GM21360 (cell line): ENCODE measurements around the gene TRIM2.
"Not testable (repeated sequence)": the region's sequence is repeated elsewhere in the genome, so short reads cannot be mapped to it uniquely, and the experiment has no call there.

Source experiments
- ATAC-seq: cut with Tn5 transposase; IDR thresholded peaks from one replicate; pipeline ENCODE4 v1.9.1; 2021; ENCODE audit warnings: mild to moderate bottlenecking, moderate library complexity; ENCODE audit not compliant: unreplicated experiment

Gene TRIM2

GRCh38 chr4:153204247-153204671, at the start of gene TRIM2:
Gene TRIM2, plus strand, starts transcription at chr4:153204443. Its CDS starts 88 bp downstream, at chr4:153204531.
- ATAC-seq: no peak

- ATAC-seq: no peak
These were observed 48.6 kb upstream of the TRIM2 start for GRCh38 chr4:153155686-153156085.

DNA sequence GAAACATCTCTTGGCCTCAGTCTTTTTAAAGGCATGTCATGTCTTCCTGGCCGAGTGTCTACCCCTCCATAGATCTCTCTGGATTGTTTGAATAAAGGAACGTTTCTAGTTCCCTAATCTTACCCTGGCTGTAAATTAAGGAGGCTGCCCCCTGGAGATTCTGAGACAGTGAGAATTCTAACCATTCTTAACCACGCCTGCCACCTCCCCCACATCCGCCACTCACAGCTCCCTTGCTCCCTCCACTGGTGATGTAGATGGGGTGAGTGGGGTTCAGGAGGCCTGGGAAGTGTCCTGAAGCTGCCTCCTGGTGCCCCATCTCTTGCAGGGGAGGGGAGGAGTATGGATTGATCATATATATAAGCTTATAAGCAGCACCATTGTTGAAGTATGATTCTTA, 48.0 kb upstream of the TRIM2 start:
- ATAC-seq: no peak

GRCh38 chr4:153156721-153157120, 47.5 kb upstream of the TRIM2 start:
- no peak for ATAC-seq

DNA sequence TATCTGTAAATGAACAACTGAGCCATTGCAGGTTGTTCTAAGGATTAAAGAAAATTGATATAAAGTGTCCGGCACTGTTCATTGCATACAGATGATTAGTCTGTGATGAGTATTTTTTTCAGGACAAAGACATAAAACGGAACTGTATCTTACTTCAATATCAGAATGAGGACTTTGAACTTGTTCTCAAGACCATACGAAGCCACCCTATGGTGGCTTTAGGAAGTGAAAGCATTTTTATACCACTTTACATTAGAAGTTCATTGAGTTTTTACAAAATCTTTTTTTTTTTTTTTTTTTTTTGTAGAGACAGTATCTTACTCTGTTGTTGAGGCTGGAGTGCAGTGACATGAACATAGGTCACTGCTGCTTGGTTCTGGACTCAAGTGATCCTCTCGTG, 45.2 kb upstream of the TRIM2 start:
- no peak for ATAC-seq

GRCh38 chr4:153159728-153160221, 44.5 kb upstream of the TRIM2 start:
- no peak for ATAC-seq

GRCh38 chr4:153160821-153161220, 43.4 kb upstream of the TRIM2 start:
- ATAC-seq: no peak

DNA sequence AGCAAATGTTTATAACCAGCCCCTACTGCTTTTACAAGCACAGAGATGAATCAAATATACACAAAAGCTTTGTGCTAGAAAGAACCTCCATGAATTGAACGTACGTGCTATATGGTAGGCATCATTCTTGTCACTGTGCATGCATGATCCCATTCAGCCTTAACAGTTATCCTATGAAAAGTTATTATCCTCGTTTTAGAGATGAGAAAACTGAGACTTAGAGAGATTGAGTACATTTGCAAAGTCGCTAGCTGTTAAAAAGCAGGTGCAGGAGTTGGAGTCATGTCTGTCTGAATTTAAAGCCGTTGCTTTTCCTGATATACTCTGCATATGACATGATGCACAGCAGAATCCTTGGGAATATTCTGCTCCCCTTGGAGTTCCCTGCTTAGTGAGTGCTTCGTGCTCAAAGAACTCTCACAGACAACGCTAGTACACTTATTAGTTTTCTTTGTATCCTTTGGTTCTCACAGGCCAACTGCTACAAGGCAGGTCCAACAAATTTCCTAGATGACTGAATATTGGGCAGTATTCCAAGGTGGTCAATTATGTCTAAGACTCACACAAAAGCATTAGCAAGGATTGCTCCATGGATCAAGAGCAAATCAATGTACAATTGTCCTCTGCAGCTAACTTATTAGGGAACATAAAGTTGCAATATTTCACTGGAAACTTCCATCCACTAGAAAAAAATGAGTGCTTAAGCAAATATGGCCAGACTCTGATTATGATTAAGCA, 42.8 kb upstream of the TRIM2 start:
- ATAC-seq: no peak

- ATAC-seq: not testable (repeated sequence)
These were observed 39.0 kb upstream of the TRIM2 start for GRCh38 chr4:153165236-153165635.

DNA sequence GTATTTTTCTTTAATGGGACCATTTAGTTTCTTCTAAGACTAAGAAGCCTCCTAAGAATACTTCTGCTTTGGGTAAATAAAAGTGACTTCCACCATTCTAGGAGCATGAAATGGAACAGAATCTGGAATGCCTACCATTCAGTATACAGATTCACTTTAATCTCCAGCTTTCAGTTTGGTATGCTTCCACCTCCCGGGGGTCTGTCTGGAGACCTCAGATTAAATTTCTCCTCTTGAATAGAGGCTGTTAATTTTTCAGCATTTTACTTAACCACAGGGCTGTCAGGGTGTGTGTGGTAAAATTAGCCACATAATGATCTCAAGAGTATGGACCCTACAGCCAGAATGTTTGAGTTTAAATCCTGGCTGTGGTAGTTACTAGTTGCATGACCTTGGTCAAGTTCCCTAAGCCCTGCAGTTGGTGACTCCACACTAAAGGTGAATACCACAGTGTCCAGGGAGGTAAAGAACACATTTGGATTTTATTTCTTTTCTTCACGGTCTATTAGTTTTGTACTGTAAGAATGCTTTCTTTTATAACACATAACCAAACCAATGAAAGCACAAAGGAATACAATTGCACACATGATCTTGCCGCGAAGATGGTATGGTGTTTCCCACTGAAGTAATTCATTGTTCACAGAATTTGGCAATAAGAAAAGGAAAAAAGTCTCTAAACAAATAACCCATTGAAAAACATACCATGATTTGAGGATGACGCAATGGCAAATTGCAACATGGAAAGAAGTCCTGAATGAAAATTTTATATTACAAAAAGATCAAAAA, 37.3 kb upstream of the TRIM2 start:
- ATAC-seq: no peak

DNA sequence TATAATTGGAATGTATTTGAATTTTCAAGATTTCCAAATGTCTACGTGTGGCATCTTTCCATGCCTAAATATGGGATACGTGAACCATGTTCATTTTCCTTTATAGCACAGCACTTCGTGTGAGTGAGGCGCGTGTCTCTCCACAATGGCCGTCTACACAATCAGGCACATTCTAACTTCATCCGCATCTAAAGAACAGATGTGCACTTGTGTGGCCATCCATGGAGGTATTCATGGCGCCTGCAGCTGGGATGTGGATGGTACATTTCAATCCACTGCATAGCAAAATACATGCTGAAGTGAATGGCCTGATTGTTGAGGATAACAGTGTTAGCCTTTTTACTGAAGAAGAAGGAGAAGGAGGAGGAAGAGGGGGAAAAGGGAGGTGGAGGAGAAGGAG, 34.5 kb upstream of the TRIM2 start:
- no peak for ATAC-seq

- ATAC-seq: no peak
These were observed 33.8 kb upstream of the TRIM2 start for GRCh38 chr4:153170407-153170806.

DNA sequence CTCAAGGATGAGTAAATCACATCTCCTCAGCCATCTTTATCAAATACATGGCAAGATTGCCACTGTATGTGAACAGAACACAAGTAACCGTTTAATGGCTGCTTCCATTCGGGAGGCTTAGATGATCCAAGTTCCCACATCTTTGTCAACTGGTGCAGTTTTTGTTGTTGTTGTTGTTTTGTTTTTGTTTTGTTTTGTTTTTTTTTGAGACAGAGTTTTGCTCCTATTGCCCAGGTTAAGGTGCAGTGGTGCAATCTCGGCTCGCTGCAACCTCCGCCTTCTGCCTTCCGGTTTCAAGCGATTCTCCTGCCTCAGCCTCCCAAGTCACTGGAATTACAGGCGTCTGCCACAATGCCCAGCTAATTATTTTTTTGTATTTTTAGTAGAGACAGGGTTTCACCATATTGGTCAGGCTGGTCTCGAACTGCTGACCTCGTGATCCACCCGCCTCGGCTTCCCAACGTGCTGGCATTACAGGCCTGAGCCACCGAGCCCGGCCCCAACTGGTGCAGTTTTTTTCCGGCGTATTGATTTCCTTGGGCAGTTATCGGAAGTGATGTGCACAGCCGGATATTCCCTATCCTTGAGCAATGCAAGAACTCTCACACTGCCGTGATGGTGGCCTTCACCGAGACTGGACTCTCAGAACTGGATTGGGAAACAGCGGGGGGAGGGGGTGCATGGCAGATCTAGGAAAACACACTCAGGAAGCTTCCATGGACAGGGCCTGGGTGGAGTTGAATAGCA, 29.2 kb upstream of the TRIM2 start:
- ATAC-seq: no peak

DNA sequence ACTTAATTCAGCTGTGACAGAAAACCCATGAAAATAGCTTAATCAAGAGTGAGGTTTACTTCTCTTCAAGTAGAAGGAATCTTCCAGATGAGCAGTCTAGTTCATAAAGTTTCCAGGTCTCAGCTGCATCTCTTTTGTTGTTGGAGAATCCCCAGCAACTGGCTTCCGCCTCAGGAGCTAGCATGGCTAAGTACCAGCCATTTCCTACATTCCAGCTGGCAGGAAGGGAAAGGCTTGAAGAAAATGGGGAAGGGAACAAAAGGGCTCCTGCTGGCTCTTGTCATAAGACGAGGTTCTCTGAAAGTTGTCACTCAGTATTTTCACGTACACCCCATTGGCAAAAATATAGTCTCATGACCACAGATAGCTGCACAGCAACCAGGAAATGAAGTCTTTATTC, 27.3 kb upstream of the TRIM2 start:
- no peak for ATAC-seq

- ATAC-seq: no peak
These were observed 26.4 kb upstream of the TRIM2 start for GRCh38 chr4:153177841-153178240.

DNA sequence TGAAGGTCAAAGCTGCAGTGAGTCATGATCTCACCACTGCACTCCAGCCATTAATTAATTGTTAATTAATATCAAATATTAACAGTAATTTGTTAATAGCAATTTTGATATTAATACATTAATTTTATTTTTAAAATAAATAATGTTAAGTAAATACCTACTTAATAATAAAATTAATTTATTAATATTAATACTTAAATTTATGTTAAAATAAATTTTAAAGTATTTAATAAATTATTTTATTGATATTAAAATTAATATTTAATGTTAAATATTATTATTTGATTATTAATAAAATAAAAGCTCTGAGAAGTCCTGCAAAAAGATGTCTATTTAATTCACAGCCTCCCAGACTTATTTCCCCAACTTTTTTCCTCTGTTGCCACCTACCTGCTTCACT, 25.1 kb upstream of the TRIM2 start:
- no peak for ATAC-seq

DNA sequence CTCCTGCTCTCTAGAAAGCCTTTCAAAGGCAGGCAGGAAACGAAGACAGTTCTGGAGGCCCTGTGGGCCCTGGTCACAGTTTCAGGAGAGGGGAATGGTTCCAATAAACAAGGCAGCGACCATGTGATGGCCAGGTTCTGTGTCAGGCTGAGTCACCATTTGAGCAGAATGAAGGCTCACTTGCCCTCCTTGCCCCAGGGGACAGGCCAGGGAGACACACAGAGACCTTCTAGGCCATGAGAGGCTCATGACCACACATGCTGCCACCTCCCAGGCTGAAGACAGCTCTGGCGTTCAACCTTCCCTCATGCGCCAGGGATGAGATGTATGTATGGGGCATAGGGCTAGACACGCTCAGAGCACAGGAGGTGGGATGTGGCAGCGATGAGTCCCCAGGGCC, 22.9 kb upstream of the TRIM2 start:
- no peak for ATAC-seq

GRCh38 chr4:153181700-153182099, 22.5 kb upstream of the TRIM2 start:
- no peak for ATAC-seq

DNA sequence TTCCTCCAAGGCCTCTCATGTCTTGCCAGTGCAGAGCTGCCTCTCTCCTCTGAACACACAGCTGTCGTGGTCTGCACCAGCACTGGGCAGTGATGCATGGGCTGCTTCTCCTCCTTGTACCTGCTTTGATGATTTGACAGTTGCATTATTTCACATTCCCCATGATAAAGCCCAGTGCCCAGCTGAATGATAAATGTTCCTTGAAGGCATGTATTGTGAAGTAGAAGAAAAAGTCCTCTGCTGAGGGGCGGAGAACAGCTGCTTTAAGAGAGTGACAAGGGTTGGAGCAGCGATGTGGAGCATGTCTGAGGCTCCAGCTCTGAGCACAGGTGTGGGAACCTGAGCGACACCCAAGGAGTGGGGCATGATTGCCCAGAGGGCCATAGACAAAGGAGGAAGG, 21.1 kb upstream of the TRIM2 start:
- no peak for ATAC-seq

GRCh38 chr4:153185331-153185852, 18.9 kb upstream of the TRIM2 start:
- ATAC-seq: no peak

- ATAC-seq: no peak
These were observed 18.1 kb upstream of the TRIM2 start for GRCh38 chr4:153186046-153186728.
